ENCODE results near the gene RBBP7.
A peak's percentile ranks its signal among the peaks of the same experiment; 100 is the strongest.
"Not testable (repeated sequence)": the region's sequence is repeated elsewhere in the genome, so short reads cannot be mapped to it uniquely, and the experiment has no call there.

RBBP7 gene

GRCh38 chrX:16862829-16863228 lies 7.3 kb downstream of the RBBP7 start:
- DNase-seq (ENCODE audit: low spot score), result no peak

- no peak for DNase-seq (ENCODE audit: low spot score)
These were observed 13.4 kb downstream of the RBBP7 start for GRCh38 chrX:16856744-16857143.

GRCh38 chrX:16856076-16856404 lies 14.1 kb downstream of the RBBP7 start:
- not testable (repeated sequence) for DNase-seq (ENCODE audit: low spot score)

- DNase-seq (ENCODE audit: low spot score), result no peak
These were observed 14.6 kb downstream of the RBBP7 start for GRCh38 chrX:16855363-16856075.

- no peak for DNase-seq (ENCODE audit: low spot score)
These were observed 16.6 kb downstream of the RBBP7 start for GRCh38 chrX:16853537-16853936.

- no peak for DNase-seq (ENCODE audit: low spot score)
These were observed 17.5 kb downstream of the RBBP7 start for GRCh38 chrX:16852617-16853179.

- no peak for DNase-seq (ENCODE audit: low spot score)
These were observed 18.3 kb downstream of the RBBP7 start for GRCh38 chrX:16851827-16852226.

GRCh38 chrX:16851421-16851820 lies 18.7 kb downstream of the RBBP7 start:
- no peak for DNase-seq (ENCODE audit: low spot score)

GRCh38 chrX:16848541-16848940 lies 21.6 kb downstream of the RBBP7 start:
- DNase-seq (ENCODE audit: low spot score), result no peak

- no peak for DNase-seq (ENCODE audit: low spot score)
These were observed 24.5 kb downstream of the RBBP7 start for GRCh38 chrX:16845686-16846085.

GRCh38 chrX:16843208-16843909 lies 26.8 kb downstream of the RBBP7 start:
- DNase-seq (ENCODE audit: low spot score), result no peak

- no peak for DNase-seq (ENCODE audit: low spot score)
These were observed 27.5 kb downstream of the RBBP7 start for GRCh38 chrX:16842684-16843083.

- peak; percentile 35 for DNase-seq (ENCODE audit: low spot score)
These were observed 30.2 kb downstream of the RBBP7 start for GRCh38 chrX:16839852-16840460.

- no peak for DNase-seq (ENCODE audit: low spot score)
These were observed 30.8 kb downstream of the RBBP7 start for GRCh38 chrX:16839219-16839851.

- DNase-seq (ENCODE audit: low spot score), result peak; percentile 64
These were observed 31.7 kb downstream of the RBBP7 start for GRCh38 chrX:16838202-16839066.

- DNase-seq (ENCODE audit: low spot score), result no peak
These were observed 33.8 kb downstream of the RBBP7 start for GRCh38 chrX:16836371-16836770.

GRCh38 chrX:16834806-16835205 lies 35.4 kb downstream of the RBBP7 start:
- no peak for DNase-seq (ENCODE audit: low spot score)

- DNase-seq (ENCODE audit: low spot score), result no peak
These were observed 37.9 kb downstream of the RBBP7 start for GRCh38 chrX:16832301-16832700.

- DNase-seq (ENCODE audit: low spot score), result no peak
These were observed 41.8 kb downstream of the RBBP7 start for GRCh38 chrX:16828124-16828908.

- DNase-seq (ENCODE audit: low spot score), result no peak
These were observed 42.9 kb downstream of the RBBP7 start for GRCh38 chrX:16827225-16827624.

- DNase-seq (ENCODE audit: low spot score), result peak; percentile 22
These were observed 44.0 kb downstream of the RBBP7 start for GRCh38 chrX:16826207-16826606.

All from GM03348 (cell line).